Subcutaneous abdominal adipose tissue (tissue), 5 donors: ENCODE results near the gene ZNF211.

Experiments used
- H3K27ac ChIP-seq: one replicate; pipeline ENCODE4 v1.7.0; 2013; ENCODE audit warnings: low read depth, mild to moderate bottlenecking, inconsistent platforms, low read length, moderate library complexity
- H3K27me3 ChIP-seq, 5 donors: one replicate each; pipeline ENCODE4 v1.7.0; 2013; ENCODE audit warnings: low read length in 5 of 5, inconsistent platforms in 1 of 5; ENCODE audit not compliant: control insufficient read depth in 5 of 5, insufficient read depth in 4 of 5
- H3K36me3 ChIP-seq, 5 donors: one replicate each; pipeline ENCODE4 v1.7.0; 2013; ENCODE audit warnings: low read length in 5 of 5; ENCODE audit not compliant: control insufficient read depth in 5 of 5, insufficient read depth in 5 of 5
- H3K4me1 ChIP-seq, 5 donors: one replicate each; pipeline ENCODE4 v1.7.0; 2013; ENCODE audit warnings: low read length in 5 of 5, mild to moderate bottlenecking in 3 of 5, moderate library complexity in 1 of 5; ENCODE audit not compliant: control insufficient read depth in 5 of 5, insufficient read depth in 5 of 5
- H3K4me3 ChIP-seq, 5 donors: one replicate each; pipeline ENCODE4 v1.7.0; 2013; ENCODE audit warnings: low read length in 5 of 5, low read depth in 1 of 5
- H3K9ac ChIP-seq, 5 donors: one replicate each; pipeline ENCODE4 v1.7.0; 2013; ENCODE audit warnings: low read length in 5 of 5, mild to moderate bottlenecking in 4 of 5, moderate library complexity in 3 of 5
- H3K9me3 ChIP-seq, 5 donors: one replicate each; pipeline ENCODE4 v1.7.0; 2013; ENCODE audit warnings: low read length in 5 of 5; ENCODE audit not compliant: control insufficient read depth in 5 of 5
- donor health status: healthy.
- donor health status: healthy.
- donor health status: healthy.
- donor health status: healthy.
- donor health status: healthy.

Gene ZNF211

DNA sequence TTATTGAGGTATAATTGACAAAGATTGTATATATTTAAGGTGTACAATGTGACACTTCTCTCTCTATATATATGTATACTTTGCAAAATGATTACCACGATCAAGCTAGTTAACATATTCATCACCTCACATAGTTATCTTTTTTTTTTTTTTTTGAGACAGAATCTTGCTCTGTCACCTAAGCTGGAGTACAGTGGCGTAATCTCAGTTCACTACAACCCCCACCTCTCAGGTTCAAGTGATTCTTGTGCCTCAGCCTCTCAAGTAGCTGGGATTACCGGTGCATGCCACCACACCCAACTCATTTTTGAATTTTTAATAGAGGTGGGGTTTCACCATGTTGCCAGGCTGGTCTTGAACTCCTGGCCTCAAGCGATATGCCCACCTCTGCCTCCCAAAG, 39.5 kb downstream of the ZNF211 start:
- H3K36me3 ChIP-seq, result no peaks in the 10 kb centered on the region
- H3K9ac ChIP-seq, result no peak overlapping the region
- no peak overlapping the region for H3K4me3 ChIP-seq
- peaks cover 0 to 5% (median 0%) of the 10 kb centered on the region in 5 donors for H3K27me3 ChIP-seq
- no peak overlapping the region for H3K27ac ChIP-seq
- peaks cover 0 to 2% (median 0%) of the 10 kb centered on the region in 5 donors for H3K9me3 ChIP-seq
- H3K4me1 ChIP-seq, result no peaks in the 10 kb centered on the region

DNA sequence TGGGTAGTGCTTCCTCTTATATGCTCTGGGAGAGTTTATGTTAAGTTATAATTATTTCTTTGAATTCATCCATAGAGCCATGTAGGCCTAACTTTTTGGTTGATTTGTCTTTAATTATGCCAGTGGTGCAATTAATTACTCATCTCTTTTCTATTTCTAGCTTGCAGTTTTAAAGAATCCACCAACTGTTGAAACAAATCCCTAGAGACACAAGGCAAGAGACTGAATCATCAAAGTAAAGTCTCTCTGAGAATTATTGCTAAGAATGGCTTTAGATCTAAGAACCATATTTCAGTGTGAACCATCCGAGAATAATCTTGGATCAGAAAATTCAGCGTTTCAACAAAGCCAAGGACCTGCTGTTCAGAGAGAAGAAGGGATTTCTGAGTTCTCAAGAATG, 42.9 kb downstream of the ZNF211 start:
- H3K27ac ChIP-seq, result no peak overlapping the region
- no peaks in the 10 kb centered on the region for H3K36me3 ChIP-seq
- H3K27me3 ChIP-seq, result peaks cover 0 to 2% (median 0%) of the 10 kb centered on the region in 5 donors
- H3K9me3 ChIP-seq, result peaks cover 0 to 3% (median 0%) of the 10 kb centered on the region in 5 donors
- H3K4me3 ChIP-seq, result no peak overlapping the region
- H3K4me1 ChIP-seq, result no peaks in the 10 kb centered on the region
- H3K9ac ChIP-seq, result no peak overlapping the region

DNA sequence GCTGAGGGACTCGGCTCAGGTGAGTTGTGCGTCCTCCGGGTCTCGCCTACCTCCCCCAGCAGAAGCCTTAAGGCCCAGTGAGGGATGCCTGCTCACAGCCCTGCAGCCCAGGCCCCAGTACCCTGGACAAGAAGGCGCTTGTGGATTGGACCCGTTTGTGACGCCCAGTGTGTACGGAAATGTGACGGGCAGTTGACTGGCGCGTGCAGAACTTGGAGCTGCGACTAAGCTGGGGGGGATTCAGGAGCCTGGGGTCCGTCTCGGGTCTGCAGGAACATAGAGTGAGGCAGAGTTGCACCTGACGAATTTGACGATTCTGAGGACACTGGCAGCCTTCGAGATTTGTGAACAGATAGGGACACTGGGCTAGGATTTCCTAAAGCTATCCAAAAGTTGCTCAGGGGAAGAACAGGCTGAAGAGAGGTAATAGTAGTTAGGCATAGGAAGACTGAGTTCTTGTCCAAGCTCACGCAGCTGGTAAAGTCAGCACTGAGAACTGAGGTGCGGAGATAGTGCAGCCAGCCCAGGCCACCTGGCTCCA, 49.3 kb downstream of the ZNF211 start:
- Histone ChIP-seq H3K27ac (peak overlapping the region; percentile 51), H3K4me3 (peak overlapping the region; percentile 95 to 100 (median 98)), H3K4me1 (peaks cover 10 to 19% (median 17%) of the 10 kb centered on the region in 5 donors), H3K9ac (peak overlapping the region in 4 of 5 donors; percentile 76 to 87 (median 86)), H3K36me3 (peaks cover 18 to 40% (median 34%) of the 10 kb centered on the region in 5 donors), H3K9me3 (peaks cover 37 to 51% (median 47%) of the 10 kb centered on the region in 5 donors), H3K27me3 (peaks cover 0 to 3% (median 0%) of the 10 kb centered on the region in 5 donors)

DNA sequence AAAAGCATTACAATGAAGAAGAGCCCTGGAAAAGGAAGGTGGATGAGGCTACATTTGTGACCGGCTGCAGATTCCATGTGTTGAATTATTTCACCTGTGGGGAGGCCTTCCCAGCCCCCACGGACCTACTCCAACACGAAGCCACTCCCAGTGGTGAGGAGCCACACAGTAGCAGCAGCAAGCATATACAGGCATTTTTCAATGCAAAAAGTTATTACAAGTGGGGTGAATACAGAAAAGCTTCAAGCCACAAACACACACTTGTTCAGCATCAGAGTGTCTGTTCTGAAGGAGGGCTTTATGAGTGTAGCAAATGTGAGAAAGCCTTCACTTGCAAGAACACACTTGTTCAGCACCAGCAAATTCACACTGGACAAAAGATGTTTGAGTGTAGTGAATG, 53.8 kb downstream of the ZNF211 start:
- Histone ChIP-seq H3K9ac (no peak overlapping the region), H3K4me1 (peaks cover 14 to 17% (median 15%) of the 10 kb centered on the region in 5 donors), H3K9me3 (peaks cover 55 to 85% (median 79%) of the 10 kb centered on the region in 5 donors), H3K4me3 (peak overlapping the region; percentile 23 to 99 (median 57)), H3K27ac (no peak overlapping the region), H3K36me3 (peaks cover 24 to 47% (median 41%) of the 10 kb centered on the region in 5 donors), H3K27me3 (peaks cover 0 to 3% (median 0%) of the 10 kb centered on the region in 5 donors)

DNA sequence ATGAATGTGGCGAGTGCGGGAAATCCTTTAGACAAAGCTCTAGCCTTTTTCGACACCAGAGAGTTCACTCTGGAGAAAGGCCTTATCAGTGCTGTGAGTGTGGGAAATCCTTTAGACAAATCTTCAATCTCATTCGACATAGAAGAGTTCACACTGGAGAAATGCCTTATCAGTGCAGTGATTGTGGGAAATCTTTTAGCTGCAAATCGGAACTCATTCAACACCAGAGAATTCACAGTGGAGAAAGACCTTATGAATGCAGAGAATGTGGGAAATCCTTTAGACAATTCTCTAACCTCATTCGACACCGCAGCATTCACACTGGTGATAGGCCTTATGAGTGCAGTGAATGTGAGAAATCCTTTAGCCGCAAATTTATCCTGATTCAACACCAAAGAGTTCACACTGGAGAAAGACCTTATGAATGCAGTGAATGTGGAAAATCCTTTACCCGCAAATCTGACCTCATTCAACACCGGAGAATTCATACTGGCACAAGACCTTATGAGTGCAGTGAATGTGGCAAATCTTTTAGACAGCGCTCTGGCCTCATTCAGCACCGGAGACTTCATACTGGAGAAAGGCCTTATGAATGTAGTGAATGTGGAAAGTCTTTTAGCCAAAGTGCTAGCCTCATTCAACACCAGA, 54.5 kb downstream of the ZNF211 start:
- Histone ChIP-seq H3K4me3 (peak overlapping the region; percentile 23 to 99 (median 57)), H3K4me1 (peaks cover 8 to 12% (median 10%) of the 10 kb centered on the region in 5 donors), H3K27ac (no peak overlapping the region), H3K9ac (peak overlapping the region in 1 of 5 donors; percentile 70), H3K9me3 (peaks cover 55 to 84% (median 79%) of the 10 kb centered on the region in 5 donors), H3K36me3 (peaks cover 24 to 47% (median 41%) of the 10 kb centered on the region in 5 donors), H3K27me3 (peaks cover 0 to 3% (median 0%) of the 10 kb centered on the region in 5 donors)

DNA sequence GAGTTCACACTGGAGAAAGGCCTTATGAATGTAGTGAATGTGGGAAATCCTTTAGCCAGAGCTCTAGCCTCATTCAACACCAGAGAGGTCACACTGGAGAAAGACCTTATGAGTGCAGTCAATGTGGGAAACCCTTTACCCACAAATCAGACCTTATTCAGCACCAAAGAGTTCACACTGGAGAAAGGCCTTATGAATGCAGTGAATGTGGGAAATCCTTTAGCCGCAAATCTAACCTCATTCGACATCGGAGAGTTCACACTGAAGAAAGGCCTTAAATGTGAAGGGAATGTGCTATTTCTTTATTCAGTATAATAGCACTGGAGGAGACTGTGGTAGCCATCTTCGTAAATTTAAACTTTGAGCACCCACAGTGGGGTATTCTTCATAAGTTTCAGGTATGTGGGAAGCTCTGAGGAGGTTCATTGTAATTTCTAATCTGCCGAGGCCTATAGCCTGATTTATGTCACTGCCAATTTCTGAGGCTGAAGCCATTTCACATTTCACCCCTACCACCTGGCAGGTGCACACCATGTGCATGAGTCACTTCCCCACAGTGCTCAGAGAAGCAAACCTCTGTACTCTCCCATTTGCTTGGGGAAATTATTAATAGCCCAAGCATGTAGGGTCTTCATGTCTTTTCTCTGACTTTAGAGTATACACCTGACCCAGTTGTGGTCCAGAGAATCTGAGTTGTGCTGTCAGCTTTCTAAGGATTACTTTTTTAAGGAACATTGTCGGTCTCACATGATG, 55.2 kb downstream of the ZNF211 start:
- Histone ChIP-seq H3K36me3 (peaks cover 24 to 47% (median 41%) of the 10 kb centered on the region in 5 donors), H3K27ac (no peak overlapping the region), H3K9ac (no peak overlapping the region), H3K9me3 (peaks cover 60 to 84% (median 78%) of the 10 kb centered on the region in 5 donors), H3K4me3 (peak overlapping the region; percentile 29 to 99 (median 57)), H3K27me3 (peaks cover 0 to 3% (median 0%) of the 10 kb centered on the region in 5 donors), H3K4me1 (peaks cover 1 to 6% (median 3%) of the 10 kb centered on the region in 5 donors)

DNA sequence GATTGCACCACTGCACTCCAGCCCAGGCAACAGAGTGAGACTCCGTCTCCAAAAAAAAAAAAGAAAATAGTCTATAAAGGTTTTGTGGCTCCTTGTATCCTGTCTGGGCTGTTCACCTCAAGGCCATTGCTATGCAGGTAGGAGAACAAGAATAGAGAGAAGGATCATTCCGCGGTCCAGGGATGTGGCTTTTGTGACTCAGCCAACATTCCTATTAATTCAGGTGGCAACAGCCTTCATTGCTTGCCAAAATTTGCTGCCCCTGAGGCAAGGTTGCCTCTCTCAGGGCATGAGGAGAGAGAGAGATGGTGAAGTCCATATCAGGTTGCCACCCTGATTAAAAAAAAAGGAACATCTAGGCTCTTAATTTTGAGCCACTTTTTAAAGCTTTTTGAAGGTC, 56.8 kb downstream of the ZNF211 start:
- no peak overlapping the region for H3K9ac ChIP-seq
- peaks cover 0 to 6% (median 0%) of the 10 kb centered on the region in 5 donors for H3K4me1 ChIP-seq
- H3K9me3 ChIP-seq, result peaks cover 56 to 83% (median 77%) of the 10 kb centered on the region in 5 donors
- peaks cover 0 to 3% (median 0%) of the 10 kb centered on the region in 5 donors for H3K27me3 ChIP-seq
- H3K36me3 ChIP-seq, result peaks cover 23 to 33% (median 30%) of the 10 kb centered on the region in 5 donors
- H3K27ac ChIP-seq, result no peak overlapping the region
- peak overlapping the region in 1 of 5 donors; percentile 20 for H3K4me3 ChIP-seq
